ENCODE data around the gene SWT1.
"Not testable (repeated sequence)": the region's sequence is repeated elsewhere in the genome, so short reads cannot be mapped to it uniquely, and the experiment has no call there.

Gene SWT1

GRCh38 chr1:185250063-185250462 lies 93.1 kb downstream of the SWT1 start:
- DNase-seq, result no peak

- not testable (repeated sequence) for DNase-seq
Measured at GRCh38 chr1:185251928-185252327, 95.0 kb downstream of the SWT1 start.

- not testable (repeated sequence) for DNase-seq
Measured at GRCh38 chr1:185252404-185252803, 95.4 kb downstream of the SWT1 start.

- DNase-seq, result not testable (repeated sequence)
Measured at GRCh38 chr1:185255595-185255994, 98.6 kb downstream of the SWT1 start.

GRCh38 chr1:185257116-185257949 lies 100.4 kb downstream of the SWT1 start:
- DNase-seq, result peak; percentile 27

GRCh38 chr1:185257950-185258208 lies 100.9 kb downstream of the SWT1 start:
- no peak for DNase-seq

- no peak for DNase-seq
Measured at GRCh38 chr1:185258676-185259075, 101.7 kb downstream of the SWT1 start.

GRCh38 chr1:185260611-185261010 lies 103.6 kb downstream of the SWT1 start:
- DNase-seq, result no peak

- no peak for DNase-seq
Measured at GRCh38 chr1:185262151-185262550, 105.2 kb downstream of the SWT1 start.

GRCh38 chr1:185263292-185263691 lies 106.3 kb downstream of the SWT1 start:
- DNase-seq, result no peak

GRCh38 chr1:185263780-185264179 lies 106.8 kb downstream of the SWT1 start:
- DNase-seq, result no peak

GRCh38 chr1:185265314-185265713 lies 108.3 kb downstream of the SWT1 start:
- DNase-seq, result no peak

GRCh38 chr1:185267301-185267700 lies 110.3 kb downstream of the SWT1 start:
- no peak for DNase-seq

- DNase-seq, result no peak
Measured at GRCh38 chr1:185267701-185268100, 110.7 kb downstream of the SWT1 start.

GRCh38 chr1:185268352-185268751 lies 111.4 kb downstream of the SWT1 start:
- no peak for DNase-seq

GRCh38 chr1:185271921-185272320 lies 115.0 kb downstream of the SWT1 start:
- DNase-seq, result no peak

GRCh38 chr1:185279571-185279970 lies 122.6 kb downstream of the SWT1 start:
- no peak for DNase-seq

- DNase-seq, result no peak
Measured at GRCh38 chr1:185280589-185280988, 123.6 kb downstream of the SWT1 start.

GRCh38 chr1:185281245-185281644 lies 124.3 kb downstream of the SWT1 start:
- no peak for DNase-seq

GRCh38 chr1:185284116-185284515 lies 127.1 kb downstream of the SWT1 start:
- DNase-seq, result no peak

GRCh38 chr1:185284533-185285276 lies 127.7 kb downstream of the SWT1 start:
- DNase-seq, result no peak

GRCh38 chr1:185287451-185287850 lies 130.5 kb downstream of the SWT1 start:
- no peak for DNase-seq

GRCh38 chr1:185288435-185288834 lies 131.5 kb downstream of the SWT1 start:
- no peak for DNase-seq

GRCh38 chr1:185289880-185290279 lies 132.9 kb downstream of the SWT1 start:
- DNase-seq, result no peak

- DNase-seq, result no peak
Measured at GRCh38 chr1:185291159-185291558, 134.2 kb downstream of the SWT1 start.

Data from DMS79 treated with DMSO at 0.1 percent for 48 hours (cell line).